Measurements from ENCODE around the gene NANS. TPM values are rescaled to one million over a fixed set of nuclear protein-coding genes. Genes with fewer than 3 reads are reported as not detected.

The NANS gene
- total and polyA plus RNA-seq, 2 of the 8 experiments (the other 6 are each of a cell fraction or from before 2014, with no cell fraction given): 56.5 to 67.3 TPM

- TF ChIP-seq RBBP5 (IDR thresholded peaks at IDR 0.05; ENCODE audit: borderline replicate concordance, low read depth, low read length) (no peak), POU5F1 (IDR thresholded peaks at IDR 0.05; ENCODE audit: low read depth, low read length) (no peak), POLR2A (IDR thresholded peaks at IDR 0.05; ENCODE audit: control extremely low read depth in 1 of 2, low read depth in 2 of 2, low read length in 2 of 2) (no peak), KDM5A (IDR thresholded peaks at IDR 0.05; ENCODE audit: low read length) (no peak), CBX5 (IDR thresholded peaks at IDR 0.05; ENCODE audit: low read depth, low read length) (no peak), CREB1 (IDR thresholded peaks at IDR 0.05) (no peak)
Observed at GRCh38 chr9:98085058-98085457, 28.5 kb downstream of the NANS start (continued).
